B cell (primary cell): ENCODE results near the gene RFX8. TPM values are rescaled to one million over a fixed set of nuclear protein-coding genes. Genes with fewer than 3 reads are reported as not detected.

Experiments
- ATAC-seq: fragments of 200-7000 bp; cut with Tn5 transposase; one replicate; pipeline ENCODE4 v1.10.0; 2021; ENCODE audit warnings: low read depth, mild to moderate bottlenecking, moderate number of reproducible peaks, moderate library complexity
- CTCF ChIA-PET: fragments of 350-600 bp; sonication (Branson Sonifier 250); formaldehyde crosslinking; loops from one replicate; lab custom pipeline; 2021; ENCODE audit warnings: antibody characterized with exemption, inconsistent platforms; lab: Charles Lee
- POLR2A ChIA-PET: fragments of 350-600 bp; sonication (Branson Sonifier 250); formaldehyde crosslinking; loops from one replicate; lab custom pipeline; 2021; ENCODE audit warnings: antibody characterized with exemption; lab: Charles Lee
- DNase-seq: peaks from one replicate; pipeline ENCODE4 v3.0.0; 2013
- H2AFZ ChIP-seq: 2 replicates; pipeline ENCODE4 v1.6.1; 2012; ENCODE audit warnings: mild to moderate bottlenecking, low read depth, low read length; ENCODE audit not compliant: insufficient read depth, poor library complexity, severe bottlenecking
- H3K27ac ChIP-seq, 2 donors: 1 replicate in 1 of 2; 2 replicates in 1 of 2; pipeline ENCODE4 v1.5.1; 2012 to 2013; ENCODE audit warnings: low read length in 2 of 2, mild to moderate bottlenecking in 2 of 2, moderate library complexity in 1 of 2
- H3K27me3 ChIP-seq, 4 experiments: fragments of 200-600 bp in 1 of 4; sonication (generic) in 1 of 4; replicated peaks in 1 of 4; 1 replicate in 2 of 4; 2 replicates in 2 of 4; pipeline versions ENCODE4 v1.6.1 to v1.7.0; 2013 to 2016; ENCODE audit warnings: low read length in 3 of 4, mild to moderate bottlenecking in 2 of 4, mixed read lengths in 1 of 4, moderate library complexity in 1 of 4; ENCODE audit not compliant: insufficient read depth in 4 of 4, control insufficient read depth in 3 of 4; ENCODE audit errors: control extremely low read depth in 1 of 4
- H3K36me3 ChIP-seq, 2 experiments: replicated peaks in 1 of 2; 1 replicate in 1 of 2; 2 replicates in 1 of 2; pipeline versions ENCODE4 v1.6.1 to v1.7.1; 2013; ENCODE audit warnings: low read length in 1 of 2; ENCODE audit not compliant: insufficient read depth in 2 of 2, control insufficient read depth in 1 of 2; ENCODE audit errors: control extremely low read depth in 1 of 2, extremely low read depth in 1 of 2
- H3K4me1 ChIP-seq, 2 donors: fragments of 200-600 bp in 1 of 2; sonication (generic) in 1 of 2; 1 replicate in 1 of 2; 2 replicates in 1 of 2; pipeline versions ENCODE4 v1.5.1 to v1.6.1; 2013 to 2017; ENCODE audit warnings: low read length in 2 of 2; ENCODE audit not compliant: control insufficient read depth in 2 of 2, insufficient read depth in 2 of 2
- H3K4me2 ChIP-seq: replicated peaks from 2 replicates; pipeline ENCODE3; 2012; ENCODE audit warnings: mild to moderate bottlenecking, low read depth, low read length; ENCODE audit not compliant: poor library complexity, severe bottlenecking
- H3K4me3 ChIP-seq, 5 experiments: fragments of 200-600 bp in 1 of 5; sonication (generic) in 1 of 5; 1 replicate in 3 of 5; 2 replicates in 2 of 5; pipeline versions ENCODE4 v1.5.1 to v1.7.0; 2011 to 2016; ENCODE audit warnings: low read length in 4 of 5, mild to moderate bottlenecking in 4 of 5, low read depth in 2 of 5, control low read depth in 1 of 5, moderate library complexity in 1 of 5; ENCODE audit not compliant: insufficient read depth in 1 of 5; ENCODE audit errors: control extremely low read depth in 1 of 5, extremely low read depth in 1 of 5
- H3K79me2 ChIP-seq: fragments of 200-600 bp; sonication (generic); one replicate; pipeline ENCODE4 v1.6.0; 2016; ENCODE audit warnings: low read length; ENCODE audit not compliant: control insufficient read depth, insufficient read depth
- H3K9ac ChIP-seq: fragments of 200-600 bp; sonication (generic); 2 replicates; pipeline ENCODE4 v1.6.1; 2017; ENCODE audit warnings: mild to moderate bottlenecking, low read length, moderate library complexity
- H3K9me3 ChIP-seq, 3 donors: one replicate each; pipeline versions ENCODE4 v1.6.1 to v1.7.1; 2013; ENCODE audit warnings: low read length in 2 of 3; ENCODE audit not compliant: control insufficient read depth in 2 of 3, insufficient read depth in 1 of 3; ENCODE audit errors: control extremely low read depth in 1 of 3
- H4K20me1 ChIP-seq: 2 replicates; pipeline ENCODE4 v1.6.0; 2012; ENCODE audit warnings: mild to moderate bottlenecking, low read length; ENCODE audit not compliant: insufficient read depth, control insufficient read depth, poor library complexity, severe bottlenecking
- H3K27ac Mint-ChIP-seq: one replicate; pipeline ENCODE4 v1.8.0; 2021; ENCODE audit warnings: mixed read lengths
- H3K27me3 Mint-ChIP-seq: one replicate; pipeline ENCODE4 v1.8.0; 2021; ENCODE audit warnings: mixed read lengths
- H3K4me1 Mint-ChIP-seq: one replicate; pipeline ENCODE4 v1.8.0; 2021; ENCODE audit warnings: mixed read lengths
- H3K4me3 Mint-ChIP-seq: one replicate; pipeline ENCODE4 v1.8.0; 2021; ENCODE audit warnings: mixed read lengths
- H3K9me3 Mint-ChIP-seq: one replicate; pipeline ENCODE4 v1.8.0; 2022; ENCODE audit warnings: mixed read lengths; ENCODE audit not compliant: insufficient read depth
- EZH2 ChIP-seq: IDR thresholded peaks from 2 replicates; pipeline ENCODE4 v1.6.1; 2012; ENCODE audit warnings: borderline replicate concordance, low read depth, mild to moderate bottlenecking, moderate library complexity, low read length; ENCODE audit not compliant: insufficient read depth, poor library complexity, severe bottlenecking
- WGBS: methylation state at CpG from one replicate; pipeline ENCODE4 v1.1.5; 2013; ENCODE audit warnings: missing lambda C conversion rate; ENCODE audit not compliant: insufficient coverage; 5-methylcytosine and 5-hydroxymethylcytosine counted together
- intact Hi-C: fragments of 100-400 bp; cut with micrococcal nuclease; formaldehyde crosslinking; loops from one replicate; pipeline ENCODE4 v1.10.0; 2022
- polyA plus RNA-seq: library from polyadenylated mRNA; depleted of rRNA; stranded (reverse); fragments of >200 nt; gene quantifications from 2 replicates; pipeline ENCODE4 v1.2.3, GENCODE V29; 2012
- total RNA-seq, 2 donors: library from RNA; stranded (reverse); fragments of 120-200 nt in 1 of 2; gene quantifications; 1 replicate in 1 of 2; 2 replicates in 1 of 2; pipeline versions ENCODE4 v1.2.3 to v1.2.4, GENCODE V29; 2013 to 2022
- TF ChIP-seq, protein P1 (sequence below): fragments of 200-600 bp; IDR thresholded peaks from one replicate; pipeline ENCODE4 v1.8.0; 2022; ENCODE audit warnings: antibody characterized with exemption, mild to moderate bottlenecking

The RFX8 gene
- total and polyA plus RNA-seq, 2 donors (not counting 1 experiment from before 2014, with no cell fraction given): not detected

DNA sequence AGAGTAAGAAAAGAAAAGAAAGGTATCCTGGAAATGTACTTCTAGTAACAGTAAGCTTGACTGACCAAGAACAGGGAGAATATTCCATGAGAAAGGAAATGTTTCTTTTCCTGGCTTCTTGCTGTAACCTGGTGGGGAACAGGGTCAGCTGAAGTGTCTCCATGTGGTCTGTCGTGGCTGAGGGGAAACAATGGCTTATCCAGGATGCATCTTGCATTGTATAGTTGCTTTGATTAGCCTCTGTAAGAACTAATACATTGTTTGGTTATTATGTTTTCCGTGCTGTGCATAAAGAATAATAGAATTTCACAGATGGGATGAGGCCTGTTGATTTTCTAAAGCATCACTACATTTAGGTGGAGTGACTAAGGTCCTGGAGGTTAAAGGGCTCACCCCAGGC is 92.5 kb downstream of the RFX8 start:
- H3K9me3 ChIP-seq: peaks cover 0 to 4% (median 0%) of the 10 kb centered on the region in 3 donors
- no peak overlapping the region for H3K4me3 ChIP-seq
- H2AFZ ChIP-seq: no peak overlapping the region
- Mint-ChIP-seq H3K4me3 (no peak overlapping the region), H3K9me3 (no peaks in the 10 kb centered on the region), H3K4me1 (peaks cover 7% of the 10 kb centered on the region), H3K27ac (no peak overlapping the region), H3K27me3 (peaks cover 36% of the 10 kb centered on the region)
- H3K4me2 ChIP-seq: no peak overlapping the region
- ChIA-PET CTCF (interaction anchor here (0.6 to 0.7 kb wide), 2 partner anchors 40 to 63 kb away, joined by 3 read pairs; no protein-coding TSS in a partner anchor), POLR2A (interaction anchor here (0.7 kb wide), 1 partner anchor 11 kb away, joined by 4 read pairs; no protein-coding TSS in a partner anchor)
- H3K27me3 ChIP-seq: peaks cover 0 to 20% (median 11%) of the 10 kb centered on the region in 4 experiments
- ATAC-seq (no peak), DNase-seq (no peak)
- no peaks in the 10 kb centered on the region for H4K20me1 ChIP-seq
- no peaks in the 10 kb centered on the region for H3K36me3 ChIP-seq
- no peak overlapping the region for H3K27ac ChIP-seq
- WGBS: no CpG with 5 or more reads among the region's 2 CpGs
- intact Hi-C loops: no loop called here
- TF ChIP-seq EZH2: no peak
- TF ChIP-seq, protein P1, sequence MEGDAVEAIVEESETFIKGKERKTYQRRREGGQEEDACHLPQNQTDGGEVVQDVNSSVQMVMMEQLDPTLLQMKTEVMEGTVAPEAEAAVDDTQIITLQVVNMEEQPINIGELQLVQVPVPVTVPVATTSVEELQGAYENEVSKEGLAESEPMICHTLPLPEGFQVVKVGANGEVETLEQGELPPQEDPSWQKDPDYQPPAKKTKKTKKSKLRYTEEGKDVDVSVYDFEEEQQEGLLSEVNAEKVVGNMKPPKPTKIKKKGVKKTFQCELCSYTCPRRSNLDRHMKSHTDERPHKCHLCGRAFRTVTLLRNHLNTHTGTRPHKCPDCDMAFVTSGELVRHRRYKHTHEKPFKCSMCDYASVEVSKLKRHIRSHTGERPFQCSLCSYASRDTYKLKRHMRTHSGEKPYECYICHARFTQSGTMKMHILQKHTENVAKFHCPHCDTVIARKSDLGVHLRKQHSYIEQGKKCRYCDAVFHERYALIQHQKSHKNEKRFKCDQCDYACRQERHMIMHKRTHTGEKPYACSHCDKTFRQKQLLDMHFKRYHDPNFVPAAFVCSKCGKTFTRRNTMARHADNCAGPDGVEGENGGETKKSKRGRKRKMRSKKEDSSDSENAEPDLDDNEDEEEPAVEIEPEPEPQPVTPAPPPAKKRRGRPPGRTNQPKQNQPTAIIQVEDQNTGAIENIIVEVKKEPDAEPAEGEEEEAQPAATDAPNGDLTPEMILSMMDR: no peak
- no peak overlapping the region for H3K9ac ChIP-seq
- H3K79me2 ChIP-seq: no peaks in the 10 kb centered on the region
- H3K4me1 ChIP-seq: peaks cover 7 to 9% of the 10 kb centered on the region in 2 donors

DNA sequence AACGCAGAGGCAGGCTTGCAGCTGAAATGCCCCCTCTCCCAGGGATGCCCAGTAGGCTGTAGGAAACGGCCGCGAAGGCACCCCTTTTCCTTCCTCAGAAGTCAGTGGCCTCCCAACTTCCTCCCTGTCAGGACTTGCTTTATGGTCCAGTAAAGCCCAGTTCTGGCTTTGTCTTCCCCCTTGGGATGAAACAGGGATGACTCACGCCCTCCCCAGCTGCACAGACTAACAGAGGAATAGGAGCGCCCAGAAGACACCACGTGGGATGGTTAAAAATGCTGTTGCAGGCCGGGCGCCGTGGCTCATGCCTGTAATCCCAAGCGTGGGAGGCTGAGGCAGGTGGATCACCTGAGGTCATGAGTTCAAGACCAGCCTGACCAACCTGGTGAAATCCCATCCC is 94.5 kb downstream of the RFX8 start:
- Mint-ChIP-seq H3K27me3 (peaks cover 26% of the 10 kb centered on the region), H3K4me1 (no peaks in the 10 kb centered on the region), H3K27ac (no peak overlapping the region), H3K9me3 (no peaks in the 10 kb centered on the region), H3K4me3 (no peak overlapping the region)
- Histone ChIP-seq H4K20me1 (no peaks in the 10 kb centered on the region), H3K9me3 (no peaks in the 10 kb centered on the region), H3K79me2 (no peaks in the 10 kb centered on the region), H3K27me3 (peaks cover 0 to 6% (median 0%) of the 10 kb centered on the region in 4 experiments), H3K36me3 (no peaks in the 10 kb centered on the region), H3K4me1 (no peaks in the 10 kb centered on the region), H2AFZ (no peak overlapping the region), H3K27ac (no peak overlapping the region), H3K4me3 (no peak overlapping the region), H3K9ac (no peak overlapping the region), H3K4me2 (no peak overlapping the region)
- ATAC-seq: no peak
- CTCF ChIA-PET: interaction anchor here (1.2 to 1.9 kb wide), 3 partner anchors 8 to 163 kb away, joined by 3 to 5 read pairs (median 3); no protein-coding TSS in a partner anchor
- intact Hi-C loops: no loop called here
- no peak for DNase-seq
- TF ChIP-seq, protein P1: no peak
- no peak for TF ChIP-seq EZH2
- POLR2A ChIA-PET: no interaction called here
- WGBS: 85% methylated on average over 11 of the region's 11 CpGs
